GM21423 (cell line): ENCODE data around the gene IL1RAPL1.

ENCODE experiments used
- ATAC-seq: cut with Tn5 transposase; IDR thresholded peaks from one replicate; pipeline ENCODE4 v1.9.1; 2021; ENCODE audit warnings: mild to moderate bottlenecking, moderate library complexity; ENCODE audit not compliant: unreplicated experiment

The IL1RAPL1 gene

GRCh38 chrX:29852767-29853166, 1265.5 kb downstream of the IL1RAPL1 start:
- no peak for ATAC-seq

- ATAC-seq, result no peak
Observed at GRCh38 chrX:29858714-29859113, 1271.5 kb downstream of the IL1RAPL1 start.

DNA sequence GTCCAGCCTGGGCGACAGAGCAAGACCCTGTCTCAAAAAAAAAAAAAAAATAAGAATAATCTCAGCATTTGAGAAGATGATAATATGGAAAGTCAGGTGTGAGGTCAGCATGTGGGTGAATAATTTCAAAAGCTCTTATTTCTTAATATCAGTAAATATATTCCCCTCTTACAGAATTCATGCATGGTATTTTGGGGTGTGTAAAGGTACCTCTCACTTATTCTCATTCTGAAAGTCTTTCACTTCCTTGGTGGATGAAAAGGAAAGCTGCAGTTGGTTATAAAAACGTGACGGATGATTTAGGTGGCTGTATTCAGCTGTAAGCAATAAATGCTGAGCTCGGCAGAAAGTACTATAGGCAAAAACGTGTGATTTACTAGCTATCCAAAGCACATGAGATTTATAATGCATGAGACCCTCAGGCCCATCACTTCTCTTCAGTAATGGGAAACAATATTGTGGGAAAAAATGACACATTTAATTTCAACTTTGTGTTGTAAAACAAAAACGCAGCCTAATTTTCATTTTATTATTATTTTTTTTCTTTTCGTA, 1275.0 kb downstream of the IL1RAPL1 start:
- no peak for ATAC-seq

DNA sequence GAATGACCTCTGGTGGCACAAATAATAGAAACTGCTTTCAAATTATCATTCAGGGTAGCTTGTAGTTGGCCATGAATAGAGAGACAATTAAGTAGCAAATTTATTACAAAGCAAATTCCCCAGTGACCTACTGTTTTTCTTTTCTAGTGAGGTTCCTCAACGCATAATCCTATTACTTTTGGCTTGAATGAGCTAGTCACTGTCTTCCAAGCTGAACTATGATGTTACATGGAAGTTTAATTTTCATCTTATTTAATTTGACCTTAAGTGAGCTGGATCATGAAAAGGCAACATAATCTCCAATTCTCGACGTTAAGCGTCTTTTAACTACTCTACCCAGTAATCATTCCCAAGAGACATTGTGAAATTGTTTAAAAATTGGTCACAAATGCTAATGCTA, 1280.7 kb downstream of the IL1RAPL1 start:
- ATAC-seq, result no peak

- no peak for ATAC-seq
Observed at GRCh38 chrX:29869837-29870236, 1282.6 kb downstream of the IL1RAPL1 start.

- no peak for ATAC-seq
Observed at GRCh38 chrX:29870608-29871007, 1283.4 kb downstream of the IL1RAPL1 start.

GRCh38 chrX:29872831-29873230, 1285.6 kb downstream of the IL1RAPL1 start:
- ATAC-seq, result no peak

GRCh38 chrX:29876733-29877132, 1289.5 kb downstream of the IL1RAPL1 start:
- no peak for ATAC-seq

- no peak for ATAC-seq
Observed at GRCh38 chrX:29880977-29881376, 1293.7 kb downstream of the IL1RAPL1 start.

- ATAC-seq, result no peak
Observed at GRCh38 chrX:29890004-29890403, 1302.8 kb downstream of the IL1RAPL1 start.

DNA sequence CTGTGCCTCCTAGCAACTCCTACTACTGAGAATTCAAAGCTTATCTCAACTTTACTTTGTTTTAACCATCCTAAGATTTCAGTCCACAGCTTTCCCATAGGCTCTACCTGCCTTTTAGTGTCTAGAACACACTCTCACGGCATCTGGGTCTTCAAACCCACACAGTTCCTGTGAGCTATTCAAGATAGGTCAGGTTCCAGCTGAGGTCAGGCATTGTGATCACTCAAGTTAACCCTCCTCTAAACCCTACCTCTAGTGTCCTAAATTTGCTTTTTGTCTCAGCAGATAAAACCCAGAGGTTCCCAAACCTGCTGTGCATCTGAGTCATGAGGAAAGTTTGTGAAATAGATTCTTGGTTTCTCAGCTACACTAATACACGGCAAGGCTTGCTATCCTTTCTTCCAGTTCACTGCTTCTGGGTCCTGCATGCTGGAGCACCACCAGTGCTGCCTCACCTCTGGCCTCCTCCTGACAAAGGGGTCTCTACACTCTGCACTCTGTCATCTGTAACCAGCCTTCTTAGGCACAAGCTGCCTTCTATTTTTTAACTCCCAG, 1303.5 kb downstream of the IL1RAPL1 start:
- ATAC-seq, result no peak

DNA sequence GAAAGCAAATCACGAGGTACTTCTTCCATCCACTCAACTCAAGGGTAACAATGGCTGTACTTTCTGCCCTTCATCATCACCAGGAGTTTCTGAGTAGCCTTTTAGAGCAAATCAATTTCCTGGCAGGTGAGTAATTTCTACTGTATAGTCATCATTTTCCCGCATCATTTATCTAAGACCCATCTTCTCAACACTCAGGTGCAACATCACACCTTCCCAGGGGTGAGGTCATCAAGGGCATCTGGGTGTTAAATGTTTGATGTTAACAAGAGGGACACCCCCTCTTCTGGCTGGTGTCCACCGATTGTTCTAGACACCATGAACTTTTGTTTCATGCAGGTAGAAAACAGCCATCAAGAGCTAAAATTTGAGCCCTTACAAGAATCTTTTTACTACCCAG, 1314.8 kb downstream of the IL1RAPL1 start:
- ATAC-seq, result no peak

GRCh38 chrX:29903360-29903759, 1316.1 kb downstream of the IL1RAPL1 start:
- no peak for ATAC-seq

DNA sequence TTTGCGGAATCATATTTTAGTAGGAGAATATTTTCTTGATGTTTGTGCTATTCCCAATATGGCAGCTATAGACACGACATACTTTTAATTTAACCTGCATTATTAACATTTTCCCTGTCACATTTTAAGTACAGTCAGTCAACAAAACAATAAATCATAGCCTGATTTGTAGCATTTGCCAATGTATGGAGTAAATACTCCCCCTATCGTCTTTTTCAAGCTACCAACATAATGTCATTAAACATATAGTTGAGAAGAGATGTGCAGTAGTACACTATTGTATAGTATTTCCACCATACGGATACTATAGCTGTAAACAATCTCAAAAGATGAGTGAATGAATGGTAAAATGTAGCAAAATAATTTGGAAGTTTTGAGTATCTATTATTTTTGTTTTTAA, 1324.4 kb downstream of the IL1RAPL1 start:
- no peak for ATAC-seq

GRCh38 chrX:29913647-29914046, 1326.4 kb downstream of the IL1RAPL1 start:
- ATAC-seq, result no peak

DNA sequence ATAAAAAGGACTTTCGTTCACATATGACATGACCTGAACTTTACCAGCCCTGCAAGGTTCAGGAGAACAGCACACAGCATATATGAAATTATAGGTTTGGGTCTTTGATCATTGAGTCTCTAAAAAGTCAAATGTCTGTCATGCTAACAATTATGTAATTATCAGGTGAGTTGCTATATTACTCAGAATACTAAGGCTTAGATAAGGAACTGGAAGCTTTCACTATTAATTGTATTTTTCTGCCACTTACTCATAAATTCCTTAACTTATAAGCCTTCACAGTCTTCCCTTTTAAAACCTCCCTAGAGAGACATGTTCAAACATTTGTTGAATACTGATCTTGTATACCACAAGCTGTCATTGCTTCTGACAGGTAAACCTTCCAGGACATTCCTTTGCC, 1335.4 kb downstream of the IL1RAPL1 start:
- no peak for ATAC-seq

DNA sequence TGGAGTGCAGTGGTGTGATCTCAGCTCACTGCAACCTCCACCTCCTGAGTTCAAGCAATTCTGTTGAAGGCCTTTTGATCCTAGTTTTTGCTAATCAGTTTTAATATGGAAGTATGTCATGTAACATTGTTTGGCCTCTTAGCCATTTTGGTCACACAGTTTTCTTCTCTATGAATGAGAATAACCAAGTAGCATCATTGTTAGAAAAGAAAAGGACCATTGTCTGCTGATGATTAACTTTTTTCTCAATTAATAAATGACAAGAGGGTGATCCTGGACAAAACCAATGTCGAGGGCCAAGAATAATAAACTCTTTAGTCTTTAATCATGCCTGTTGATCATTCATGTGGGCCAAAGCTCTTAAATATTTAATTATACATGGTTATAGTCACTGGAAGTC, 1338.8 kb downstream of the IL1RAPL1 start:
- no peak for ATAC-seq

- ATAC-seq, result no peak
Observed at GRCh38 chrX:29926659-29927058, 1339.4 kb downstream of the IL1RAPL1 start.

DNA sequence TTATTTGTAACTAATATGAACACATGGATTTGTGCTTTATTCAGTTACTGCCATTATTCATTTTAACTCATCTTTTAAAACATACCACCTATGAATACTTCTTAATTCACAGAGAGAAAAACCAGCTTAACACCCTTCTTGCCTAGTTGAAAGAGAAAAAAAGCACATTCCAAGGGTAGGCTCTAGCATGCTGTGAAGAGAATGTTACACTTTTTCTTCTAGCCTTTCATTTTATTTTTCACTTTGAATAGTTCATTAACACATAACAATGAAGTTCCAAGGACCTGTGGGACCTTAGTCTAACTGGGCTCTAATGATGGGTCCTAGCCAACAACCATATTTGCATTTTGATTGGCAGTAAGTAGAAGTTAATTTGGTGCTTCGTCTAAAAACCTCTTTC, 1348.2 kb downstream of the IL1RAPL1 start:
- ATAC-seq, result no peak

GRCh38 chrX:29940750-29941149, 1353.5 kb downstream of the IL1RAPL1 start:
- no peak for ATAC-seq

DNA sequence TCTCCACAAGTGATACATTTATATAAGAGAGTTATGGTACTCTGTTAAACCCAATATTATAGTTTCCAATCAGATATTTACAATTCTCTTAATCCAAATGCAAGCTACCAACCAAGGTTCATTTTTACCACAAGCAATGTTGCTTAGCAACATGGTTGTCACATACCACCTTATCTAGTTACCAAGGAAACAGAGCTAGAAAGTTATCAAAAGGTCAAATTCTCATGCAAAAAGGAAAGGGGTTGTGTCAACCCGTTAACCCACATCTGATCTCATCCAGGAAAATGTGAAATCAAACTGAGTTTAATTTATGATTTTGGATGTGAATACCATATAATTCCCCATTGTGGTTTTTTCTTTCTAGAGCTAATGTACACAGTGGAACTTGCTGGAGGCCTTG, 1354.0 kb downstream of the IL1RAPL1 start:
- ATAC-seq, result no peak

DNA sequence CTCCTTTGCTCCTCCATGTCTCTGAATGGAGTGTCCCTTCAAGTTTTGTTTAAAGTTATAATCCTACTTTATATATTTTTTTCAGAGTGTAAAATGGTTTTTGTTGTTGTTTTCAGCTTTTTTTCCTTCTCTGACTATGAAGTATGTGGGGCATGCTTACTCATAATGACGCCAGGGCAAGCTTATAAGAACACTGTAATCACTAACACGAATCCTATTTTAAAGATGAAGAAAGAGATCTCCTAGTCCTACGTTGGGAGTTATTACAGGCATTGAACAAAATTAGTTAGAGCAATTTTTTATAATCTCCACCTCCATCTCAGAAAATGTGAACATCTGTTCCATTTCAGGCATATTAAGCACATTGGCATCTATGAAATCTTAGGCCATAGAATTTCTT, 1360.0 kb downstream of the IL1RAPL1 start:
- ATAC-seq, result no peak

- ATAC-seq, result no peak
Observed at GRCh38 chrX:29948653-29949052, 1361.4 kb downstream of the IL1RAPL1 start.
